Skin epidermis (tissue), 12 donors: Measurements from ENCODE around the gene RETN.

Experiments
- H3K27ac ChIP-seq, 21 experiments: fragments of 200-600 bp; sonication (generic) in 11 of 21; one replicate each; pipeline ENCODE4 v1.5.0; 2020; ENCODE audit warnings: mild to moderate bottlenecking in 3 of 21, inconsistent platforms in 2 of 21, moderate library complexity in 2 of 21
- H3K4me3 ChIP-seq, 7 experiments: fragments of 200-600 bp; sonication (generic) in 2 of 7; one replicate each; pipeline ENCODE4 v1.5.0; 2020; ENCODE audit warnings: inconsistent platforms in 2 of 7, mild to moderate bottlenecking in 2 of 7, moderate library complexity in 1 of 7

The RETN gene

GRCh38 chr19:7701654-7702457, 33.0 kb downstream of the RETN start, which contains the start of gene FCER2:
Gene FCER2 (minus strand): TSS chr19:7702131. CDS start chr19:7699760, 2,371 bp downstream.
- Histone ChIP-seq H3K4me3 (no peak within 1 kb of the TSS), H3K27ac (peak within 1 kb of the TSS in 2 of 21 experiments; percentile 16 to 62)

- Histone ChIP-seq H3K27ac (peak overlapping the region in 2 of 21 experiments; percentile 9 to 31), H3K4me3 (no peak overlapping the region)
These were observed 34.5 kb downstream of the RETN start for GRCh38 chr19:7703332-7703731.

- Histone ChIP-seq H3K27ac (peak overlapping the region in 1 of 21 experiments; percentile 9), H3K4me3 (no peak overlapping the region)
These were observed 35.6 kb downstream of the RETN start for GRCh38 chr19:7704280-7705060.

GRCh38 chr19:7705387-7706187, 36.7 kb downstream of the RETN start:
- Histone ChIP-seq H3K4me3 (no peak overlapping the region), H3K27ac (peak overlapping the region in 16 of 21 experiments; percentile 12 to 86 (median 58))

- H3K27ac ChIP-seq = peak overlapping the region in 17 of 21 experiments; percentile 12 to 86 (median 58)
- no peak overlapping the region for H3K4me3 ChIP-seq
These were observed 37.5 kb downstream of the RETN start for GRCh38 chr19:7706188-7706954.

DNA sequence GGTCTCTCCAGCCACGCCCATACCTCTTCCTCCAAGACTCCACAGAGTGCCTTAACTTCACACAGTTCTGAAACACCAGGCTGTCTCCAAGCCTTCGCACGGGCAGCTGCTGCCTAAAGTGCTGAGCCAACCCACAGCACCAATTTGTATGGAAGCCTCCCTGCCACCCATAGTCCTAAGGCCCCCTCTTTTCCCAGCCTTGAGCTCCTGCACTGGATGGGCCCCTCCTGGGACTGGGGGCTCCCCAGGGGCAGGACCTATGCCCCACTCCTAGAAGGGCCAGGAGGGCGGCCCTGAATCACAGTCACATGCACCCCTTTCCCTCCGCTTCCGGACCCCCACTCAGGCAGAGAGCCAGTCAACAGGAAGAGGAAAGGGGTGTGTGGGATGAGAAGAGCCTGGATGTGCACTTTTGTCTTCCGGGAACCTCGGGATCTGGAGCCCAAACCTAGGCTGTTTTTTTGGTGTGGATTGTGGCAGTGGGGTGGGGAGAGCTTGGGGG, 38.2 kb downstream of the RETN start:
- H3K27ac ChIP-seq = peak overlapping the region in 13 of 21 experiments; percentile 12 to 86 (median 36)
- no peak overlapping the region for H3K4me3 ChIP-seq

DNA sequence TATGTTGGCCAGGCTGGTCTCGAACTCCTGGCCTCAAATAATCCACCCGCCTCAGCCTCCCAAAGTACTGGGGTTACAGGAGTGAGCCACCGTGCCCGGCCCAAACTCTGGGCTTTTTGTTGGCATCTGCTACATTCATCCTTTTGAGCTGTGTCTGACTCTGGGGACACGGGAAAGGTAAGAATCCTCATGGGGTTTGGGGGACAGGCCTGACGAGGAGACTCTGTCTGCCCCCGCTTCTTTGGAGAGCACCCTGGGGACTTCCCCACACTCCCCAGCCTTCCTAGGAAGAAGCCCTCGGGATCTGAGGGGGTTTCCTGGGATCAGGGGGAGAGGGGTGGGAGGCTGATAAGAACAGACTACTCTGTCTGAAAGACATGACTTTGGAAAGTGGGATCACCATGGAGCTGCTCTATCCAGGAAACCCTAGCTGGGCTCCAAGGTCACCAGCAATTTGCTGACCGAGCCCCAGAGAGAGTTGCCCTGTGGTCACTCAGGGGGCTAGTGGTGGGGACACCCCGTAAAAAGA, 41.1 kb downstream of the RETN start:
- no peak overlapping the region for H3K4me3 ChIP-seq

GRCh38 chr19:7710616-7711015, 41.8 kb downstream of the RETN start:
- H3K4me3 ChIP-seq = no peak overlapping the region
- no peak overlapping the region for H3K27ac ChIP-seq

More for the DNA sequence above, 41.1 kb downstream of the RETN start:
- no peak overlapping the region for H3K27ac ChIP-seq

DNA sequence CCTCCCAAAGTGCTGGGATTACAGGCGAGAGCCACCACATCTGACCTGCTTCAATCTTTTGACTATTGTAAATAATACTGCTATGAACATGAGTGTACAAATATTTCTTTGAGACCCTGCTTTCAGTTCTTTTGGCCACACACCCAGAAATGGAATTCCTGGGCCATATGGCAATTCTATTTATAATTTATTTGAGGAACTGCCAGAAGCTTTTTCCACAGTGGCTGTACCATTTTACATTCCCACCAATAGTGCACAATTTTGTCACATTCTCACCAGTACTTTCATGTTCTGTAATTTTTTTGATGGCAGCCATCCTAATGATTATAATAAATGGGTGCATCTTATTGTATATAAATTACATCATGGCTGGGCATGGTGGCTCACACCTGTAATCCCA, 46.8 kb downstream of the RETN start:
- no peak overlapping the region for H3K27ac ChIP-seq
- H3K4me3 ChIP-seq = no peak overlapping the region

- H3K4me3 ChIP-seq = no peak overlapping the region
- H3K27ac ChIP-seq = no peak overlapping the region
These were observed 47.9 kb downstream of the RETN start for GRCh38 chr19:7716762-7717161.

- no peak overlapping the region for H3K27ac ChIP-seq
- H3K4me3 ChIP-seq = no peak overlapping the region
These were observed 49.8 kb downstream of the RETN start for GRCh38 chr19:7718668-7719067.
